Skeletal muscle satellite cell (primary cell): ENCODE measurements around the gene CATSPER3.

ENCODE experiments used
- H3K27me3 ChIP-seq: 2 replicates; pipeline ENCODE4 v1.7.0; 2013; ENCODE audit warnings: low read length; ENCODE audit not compliant: control insufficient read depth, insufficient read depth
- H3K36me3 ChIP-seq: 2 replicates; pipeline ENCODE4 v1.7.0; 2013; ENCODE audit warnings: mild to moderate bottlenecking, control low read depth, low read length; ENCODE audit not compliant: insufficient read depth
- H3K4me1 ChIP-seq: 2 replicates; pipeline ENCODE4 v1.7.0; 2013; ENCODE audit warnings: low read length; ENCODE audit not compliant: control insufficient read depth, insufficient read depth
- H3K4me2 ChIP-seq: 2 replicates; pipeline ENCODE4 v1.7.0; 2013; ENCODE audit warnings: mild to moderate bottlenecking, low read length
- H3K4me3 ChIP-seq: 2 replicates; pipeline ENCODE4 v1.7.0; 2013; ENCODE audit warnings: low read length
- H3K9ac ChIP-seq: 2 replicates; pipeline ENCODE4 v1.7.0; 2013; ENCODE audit warnings: mild to moderate bottlenecking, low read depth, low read length, moderate library complexity
- H3K9me3 ChIP-seq: replicated peaks from 2 replicates; pipeline ENCODE4 v1.7.0; 2013; ENCODE audit warnings: mild to moderate bottlenecking, control low read depth, low read length

The CATSPER3 gene

DNA sequence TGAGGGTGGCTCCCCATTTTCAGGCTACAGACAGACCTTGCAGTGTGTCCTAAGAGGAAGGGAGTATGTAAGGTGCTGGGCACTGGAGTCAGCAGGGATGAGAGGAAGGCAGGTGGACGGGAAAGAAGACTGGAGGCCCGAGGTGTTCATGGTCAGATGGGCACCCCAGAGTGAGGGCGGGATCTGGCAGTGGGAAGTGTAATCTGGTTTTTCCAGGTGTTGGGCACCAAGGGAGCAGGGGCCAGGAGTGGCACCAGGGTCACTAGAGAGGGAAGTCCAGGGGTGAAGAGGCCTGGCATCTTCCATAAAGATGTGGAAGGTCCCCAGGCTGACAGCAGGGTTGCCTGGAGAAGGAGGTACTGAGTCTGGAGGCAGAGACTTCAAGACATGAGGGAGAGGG lies 36.7 kb downstream of the CATSPER3 start:
- H3K4me2 ChIP-seq = no peak overlapping the region
- H3K36me3 ChIP-seq = no peaks in the 10 kb centered on the region
- H3K27me3 ChIP-seq = no peaks in the 10 kb centered on the region
- H3K4me1 ChIP-seq = no peaks in the 10 kb centered on the region
- no peak overlapping the region for H3K9ac ChIP-seq
- H3K4me3 ChIP-seq = no peak overlapping the region
- no peaks in the 10 kb centered on the region for H3K9me3 ChIP-seq

DNA sequence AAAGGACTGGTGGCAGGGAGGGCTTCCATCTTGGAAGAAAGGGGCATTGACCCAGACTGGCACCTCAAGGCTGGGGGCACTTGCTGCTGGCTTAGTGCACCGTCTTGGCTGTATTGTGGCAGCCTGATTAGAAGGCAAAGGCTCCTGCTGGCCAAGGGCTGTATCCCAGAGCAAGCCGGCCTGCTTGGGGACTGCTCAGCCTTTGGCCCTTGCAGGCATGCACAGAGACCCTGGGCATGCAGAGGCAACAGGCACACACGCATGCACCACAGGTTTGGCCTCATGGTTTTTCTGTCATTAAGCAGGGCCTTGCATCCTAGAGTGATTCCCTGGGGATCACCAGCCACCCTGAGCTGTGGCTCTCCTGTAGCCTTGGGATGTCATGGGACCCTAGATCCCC lies 37.4 kb downstream of the CATSPER3 start:
- Histone ChIP-seq H3K36me3 (no peaks in the 10 kb centered on the region), H3K27me3 (no peaks in the 10 kb centered on the region), H3K4me3 (no peak overlapping the region), H3K9me3 (no peaks in the 10 kb centered on the region), H3K9ac (no peak overlapping the region), H3K4me2 (no peak overlapping the region), H3K4me1 (no peaks in the 10 kb centered on the region)

DNA sequence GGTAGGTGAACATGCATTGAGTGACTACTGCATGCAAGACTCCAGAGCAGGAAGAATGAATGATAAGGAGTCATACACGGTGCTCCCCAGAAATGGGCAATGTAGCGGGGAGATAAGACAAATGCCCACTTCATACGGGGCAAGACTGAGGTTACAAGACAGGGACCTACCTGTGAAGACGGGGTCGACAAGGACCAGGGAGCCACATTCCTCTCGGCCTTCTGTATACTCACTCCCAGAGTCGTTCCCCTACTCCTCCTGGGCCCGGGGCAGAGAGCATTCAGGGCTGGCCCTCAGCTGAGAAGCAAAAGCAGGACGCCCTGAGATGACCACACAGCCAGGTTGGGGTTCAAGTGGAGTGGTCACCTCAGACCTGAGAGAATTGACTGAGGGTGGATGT lies 39.6 kb downstream of the CATSPER3 start:
- Histone ChIP-seq H3K27me3 (no peaks in the 10 kb centered on the region), H3K4me2 (no peak overlapping the region), H3K9me3 (no peaks in the 10 kb centered on the region), H3K4me3 (no peak overlapping the region), H3K36me3 (no peaks in the 10 kb centered on the region), H3K4me1 (no peaks in the 10 kb centered on the region), H3K9ac (no peak overlapping the region)

DNA sequence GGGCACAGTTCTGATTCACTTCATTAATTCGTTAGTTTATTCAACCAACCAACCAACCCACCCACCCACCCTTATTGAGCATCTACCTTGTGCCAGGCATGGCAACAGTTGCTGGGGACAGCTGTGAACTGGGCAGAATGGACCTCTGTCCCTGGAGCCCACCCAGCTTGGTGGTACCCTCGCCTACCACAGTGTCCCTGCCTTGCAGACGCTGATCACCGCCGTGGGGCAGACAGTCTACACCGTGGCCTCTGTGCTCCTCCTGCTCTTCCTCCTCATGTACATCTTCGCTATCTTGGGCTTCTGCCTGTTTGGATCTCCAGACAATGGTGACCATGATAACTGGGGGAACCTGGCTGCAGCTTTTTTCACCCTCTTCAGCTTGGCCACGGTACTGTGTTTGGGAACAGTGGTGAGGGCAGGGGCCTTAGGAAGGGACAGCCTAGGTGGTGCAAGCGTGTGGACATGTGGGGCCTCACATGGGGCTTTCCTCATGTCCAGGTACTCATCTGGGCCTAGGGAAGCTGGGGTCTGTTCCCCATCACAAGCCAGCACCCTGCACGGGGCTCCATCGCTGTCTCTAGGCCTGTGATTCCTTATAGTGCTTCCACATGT lies 40.1 kb downstream of the CATSPER3 start:
- Histone ChIP-seq H3K9ac (no peak overlapping the region), H3K4me3 (no peak overlapping the region), H3K4me1 (no peaks in the 10 kb centered on the region), H3K27me3 (no peaks in the 10 kb centered on the region), H3K4me2 (no peak overlapping the region), H3K9me3 (no peaks in the 10 kb centered on the region), H3K36me3 (no peaks in the 10 kb centered on the region)

DNA sequence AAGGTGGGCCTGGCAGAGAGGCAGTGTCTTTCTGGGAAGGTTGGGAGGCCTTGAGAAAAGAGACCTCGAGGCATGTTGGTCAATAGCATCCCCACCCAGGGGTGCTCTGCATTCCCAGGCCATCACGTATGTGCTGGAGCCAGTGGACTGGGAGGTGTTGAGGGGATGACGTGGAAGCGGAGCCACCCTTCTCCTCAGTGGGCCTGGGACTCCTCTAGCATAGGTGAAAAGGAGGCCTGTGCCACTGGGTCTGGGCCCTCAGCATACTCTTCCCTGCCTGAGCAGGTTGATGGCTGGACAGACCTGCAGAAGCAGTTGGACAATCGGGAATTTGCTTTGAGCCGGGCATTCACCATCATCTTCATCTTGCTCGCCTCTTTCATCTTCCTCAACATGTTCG lies 40.8 kb downstream of the CATSPER3 start:
- Histone ChIP-seq H3K36me3 (no peaks in the 10 kb centered on the region), H3K27me3 (no peaks in the 10 kb centered on the region), H3K4me2 (no peak overlapping the region), H3K4me3 (no peak overlapping the region), H3K4me1 (no peaks in the 10 kb centered on the region), H3K9ac (no peak overlapping the region), H3K9me3 (no peaks in the 10 kb centered on the region)

DNA sequence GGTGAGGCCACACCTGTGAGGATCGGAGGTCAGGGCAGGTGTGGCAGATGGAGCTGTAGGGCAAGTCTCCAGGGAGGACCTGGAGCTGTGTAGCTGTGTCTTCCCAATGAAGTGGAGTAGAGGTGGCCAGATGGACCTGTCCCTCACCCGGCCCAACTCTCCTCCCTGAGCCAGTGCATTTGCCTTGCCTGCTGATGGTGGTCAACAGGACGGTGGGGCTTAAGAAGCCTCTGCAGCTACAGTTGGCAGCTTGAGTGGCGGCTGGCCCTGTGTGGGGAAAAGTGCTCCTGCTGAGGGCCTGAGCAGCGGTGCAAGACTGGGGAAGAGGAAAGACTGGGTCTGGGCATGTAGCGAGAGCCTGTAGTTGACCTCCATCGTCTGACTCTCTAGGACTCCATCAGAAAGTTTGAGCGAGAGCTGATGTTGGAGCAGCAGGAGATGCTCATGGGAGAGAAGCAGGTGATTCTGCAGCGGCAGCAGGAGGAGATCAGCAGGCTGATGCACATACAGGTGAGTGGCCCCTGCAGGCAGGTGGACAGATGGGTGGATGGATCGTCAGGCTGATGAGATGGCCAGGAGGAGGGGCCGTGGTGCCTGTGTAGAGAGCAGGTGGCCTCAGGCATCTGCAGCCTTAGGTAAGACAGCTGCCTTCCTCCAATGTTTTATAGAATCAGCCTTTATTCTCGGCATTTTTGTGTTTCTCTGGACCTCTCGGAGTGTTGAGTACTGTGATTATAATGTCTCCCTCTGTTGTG lies 41.5 kb downstream of the CATSPER3 start:
- Histone ChIP-seq H3K4me1 (no peaks in the 10 kb centered on the region), H3K9me3 (no peaks in the 10 kb centered on the region), H3K27me3 (no peaks in the 10 kb centered on the region), H3K4me2 (no peak overlapping the region), H3K4me3 (no peak overlapping the region), H3K9ac (no peak overlapping the region), H3K36me3 (no peaks in the 10 kb centered on the region)

DNA sequence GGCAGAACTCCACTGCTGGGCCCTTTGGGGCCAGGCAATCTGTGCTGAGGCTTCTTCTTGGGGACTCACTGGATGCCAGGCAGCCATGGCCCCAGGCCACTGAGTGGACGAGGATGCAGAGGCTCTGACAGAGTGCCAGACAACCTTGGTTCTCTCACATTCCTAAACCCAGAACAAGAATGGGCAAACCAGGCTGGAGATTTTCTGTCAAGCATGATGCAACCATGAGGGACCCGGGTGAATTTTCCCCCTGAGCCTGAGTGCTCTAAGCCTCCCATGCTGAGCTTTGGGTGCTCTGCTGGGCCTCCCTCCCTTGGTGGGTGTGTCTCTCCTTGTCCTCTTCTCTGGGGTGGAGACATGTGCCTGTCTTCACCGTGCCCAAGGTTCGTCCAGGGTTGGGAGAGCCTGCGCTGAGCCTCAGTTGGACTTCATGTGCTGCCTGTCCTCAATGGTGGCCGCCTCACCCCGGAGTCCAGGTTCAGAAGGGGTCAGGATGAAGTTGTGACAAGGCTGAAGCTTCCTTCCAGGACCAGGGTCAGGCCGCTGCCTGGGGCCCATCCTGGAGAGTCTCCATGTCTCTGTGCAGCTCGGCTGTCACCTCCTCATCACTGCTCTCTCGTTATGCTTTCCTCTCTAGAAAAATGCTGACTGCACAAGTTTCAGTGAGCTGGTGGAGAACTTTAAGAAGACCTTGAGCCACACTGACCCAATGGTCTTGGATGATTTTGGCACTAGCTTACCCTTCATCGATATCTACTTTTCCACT lies 42.2 kb downstream of the CATSPER3 start:
- H3K4me2 ChIP-seq = no peak overlapping the region
- no peaks in the 10 kb centered on the region for H3K4me1 ChIP-seq
- no peak overlapping the region for H3K9ac ChIP-seq
- no peaks in the 10 kb centered on the region for H3K27me3 ChIP-seq
- H3K4me3 ChIP-seq = no peak overlapping the region
- no peaks in the 10 kb centered on the region for H3K9me3 ChIP-seq
- H3K36me3 ChIP-seq = no peaks in the 10 kb centered on the region

DNA sequence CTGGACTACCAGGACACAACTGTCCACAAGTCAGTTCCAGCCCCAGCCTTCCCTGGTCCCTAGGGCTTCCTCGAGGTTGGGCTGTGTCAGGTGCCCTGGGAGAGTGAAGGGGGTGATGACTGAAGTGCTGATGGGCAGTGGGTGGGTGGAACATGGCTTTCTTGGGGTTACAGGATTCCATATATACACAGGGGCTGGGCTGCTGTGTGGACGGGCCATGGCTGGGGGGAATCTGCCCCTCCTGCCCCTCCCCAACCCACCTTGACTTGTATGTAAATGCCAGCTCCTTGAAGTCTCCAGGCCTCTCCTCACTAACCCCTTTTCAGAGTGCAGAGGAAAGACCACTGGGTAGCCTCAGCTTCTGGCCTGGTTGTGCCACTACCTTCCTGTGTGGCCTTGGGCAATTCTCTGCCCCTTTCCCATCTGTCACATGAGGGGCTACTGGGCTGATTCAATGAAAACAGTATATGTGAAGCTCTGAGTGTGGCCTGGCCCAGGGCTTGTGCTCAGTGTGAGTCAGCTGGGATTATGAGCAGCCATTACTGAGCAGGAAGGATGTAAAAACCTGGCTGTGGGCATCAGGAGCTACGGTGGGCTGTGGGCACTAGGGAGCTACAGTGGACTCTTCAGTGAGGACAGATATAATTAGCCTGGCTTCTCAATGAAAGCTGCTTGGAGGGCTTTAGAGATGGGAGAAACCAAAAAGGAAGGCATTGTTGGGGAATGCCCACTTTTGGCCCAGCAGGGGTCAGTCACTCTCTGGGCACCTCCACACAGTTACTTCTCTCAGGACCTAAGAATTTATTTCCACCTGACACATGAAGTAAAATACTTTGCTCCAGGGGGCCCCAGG lies 43.0 kb downstream of the CATSPER3 start:
- Histone ChIP-seq H3K4me3 (no peak overlapping the region), H3K9ac (no peak overlapping the region), H3K4me2 (no peak overlapping the region), H3K4me1 (no peaks in the 10 kb centered on the region), H3K36me3 (no peaks in the 10 kb centered on the region), H3K9me3 (no peaks in the 10 kb centered on the region), H3K27me3 (no peaks in the 10 kb centered on the region)

DNA sequence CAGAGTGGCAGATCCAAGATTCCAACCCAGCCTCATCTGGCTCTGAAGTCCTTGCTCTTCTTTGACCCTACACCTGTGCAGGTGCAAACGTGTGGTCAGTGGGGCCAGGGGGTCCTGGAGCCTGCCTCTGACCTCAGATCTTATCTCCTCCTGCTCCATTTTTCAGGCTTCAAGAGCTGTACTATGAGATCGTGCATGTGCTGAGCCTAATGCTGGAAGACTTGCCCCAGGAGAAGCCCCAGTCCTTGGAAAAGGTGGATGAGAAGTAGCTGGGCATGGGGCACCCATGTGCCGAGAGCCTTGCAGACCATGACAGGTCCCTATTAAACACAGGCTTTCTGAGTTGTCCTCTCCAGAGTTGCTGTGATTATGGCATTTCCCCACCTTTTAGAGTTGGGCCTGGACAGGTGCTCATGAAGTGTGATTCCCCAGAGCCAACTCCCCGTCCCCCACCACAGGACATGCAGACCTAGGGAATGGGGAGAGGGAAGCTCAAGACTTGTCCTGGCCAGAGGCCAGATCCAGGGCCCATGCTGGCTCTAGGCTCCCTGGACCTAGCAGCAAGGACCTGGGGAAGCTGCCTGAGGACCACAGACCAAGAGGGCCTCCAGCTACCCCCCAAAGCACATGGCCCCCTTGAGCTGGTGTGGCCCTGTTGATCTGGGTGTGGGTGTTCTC lies 43.8 kb downstream of the CATSPER3 start:
- no peak overlapping the region for H3K4me2 ChIP-seq
- no peaks in the 10 kb centered on the region for H3K36me3 ChIP-seq
- no peak overlapping the region for H3K4me3 ChIP-seq
- no peak overlapping the region for H3K9ac ChIP-seq
- H3K4me1 ChIP-seq = no peaks in the 10 kb centered on the region
- H3K27me3 ChIP-seq = peaks cover under 1% of the 10 kb centered on the region
- no peaks in the 10 kb centered on the region for H3K9me3 ChIP-seq

DNA sequence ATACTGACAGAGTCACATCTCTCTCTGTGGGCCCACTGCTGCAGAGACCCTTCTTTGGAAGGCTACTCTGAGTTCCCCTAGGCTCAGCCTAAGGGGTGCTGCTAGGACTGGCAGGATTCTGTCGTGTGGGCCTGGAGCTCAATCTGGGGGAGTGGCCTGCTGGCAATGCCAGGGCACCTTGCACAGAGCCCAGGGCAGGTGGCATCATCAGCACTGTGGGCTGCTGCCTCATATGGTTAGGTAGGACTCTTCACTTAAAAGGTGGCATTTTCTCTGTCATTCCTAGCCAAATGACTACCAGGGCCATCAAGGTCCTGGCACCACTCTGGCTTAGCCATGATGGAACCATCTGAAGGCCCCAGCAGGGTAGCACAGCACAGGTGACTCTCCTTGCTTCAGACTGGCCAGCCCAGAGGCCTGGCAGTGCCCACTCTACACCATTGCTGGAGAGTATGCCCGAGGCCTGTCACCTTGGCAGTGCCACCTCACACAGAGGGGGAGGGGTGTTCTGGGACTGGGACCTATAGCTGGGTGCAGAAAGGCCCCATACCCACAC lies 44.4 kb downstream of the CATSPER3 start:
- Histone ChIP-seq H3K9ac (no peak overlapping the region), H3K4me1 (no peaks in the 10 kb centered on the region), H3K9me3 (no peaks in the 10 kb centered on the region)

More for the DNA sequence above, 44.4 kb downstream of the CATSPER3 start:
- Histone ChIP-seq H3K27me3 (peaks cover 5% of the 10 kb centered on the region), H3K36me3 (no peaks in the 10 kb centered on the region), H3K4me3 (no peak overlapping the region), H3K4me2 (no peak overlapping the region)
